Mesenchymal stem cell (in vitro differentiated cells and primary cell): ENCODE results near the gene HIPK1.

Experiments used
- DNase-seq: peaks from one replicate; pipeline ENCODE4 v3.0.0-alpha.2; 2013
- H2AFZ ChIP-seq: one replicate; pipeline ENCODE4 v1.6.1; 2013; ENCODE audit warnings: low read depth, mild to moderate bottlenecking, control low read depth, inconsistent platforms, low read length, moderate library complexity
- H2AK5ac ChIP-seq: 2 replicates; pipeline ENCODE4 v1.6.1; 2013; ENCODE audit warnings: low read length, moderate library complexity, mild to moderate bottlenecking, inconsistent platforms; ENCODE audit not compliant: severe bottlenecking
- H2BK120ac ChIP-seq: one replicate; pipeline ENCODE4 v1.6.1; 2013; ENCODE audit warnings: low read depth, mild to moderate bottlenecking, inconsistent platforms, low read length, moderate library complexity
- H2BK12ac ChIP-seq, 2 experiments: one replicate each; pipeline ENCODE4 v1.6.1; 2013; ENCODE audit warnings: inconsistent platforms in 2 of 2, low read length in 2 of 2, mild to moderate bottlenecking in 2 of 2, moderate library complexity in 2 of 2, control low read depth in 1 of 2
- H2BK15ac ChIP-seq: one replicate; pipeline ENCODE4 v1.6.1; 2013; ENCODE audit warnings: mild to moderate bottlenecking, low read depth, inconsistent platforms; ENCODE audit not compliant: poor library complexity, severe bottlenecking
- H2BK5ac ChIP-seq: 2 replicates; pipeline ENCODE4 v1.6.1; 2013; ENCODE audit warnings: low read depth, mild to moderate bottlenecking, low read length, control low read depth, inconsistent platforms; ENCODE audit not compliant: poor library complexity, severe bottlenecking
- H3K14ac ChIP-seq, 2 experiments: one replicate each; pipeline ENCODE4 v1.6.1; 2013; ENCODE audit warnings: inconsistent platforms in 2 of 2, low read length in 2 of 2, control low read depth in 1 of 2, mild to moderate bottlenecking in 1 of 2, moderate library complexity in 1 of 2
- H3K18ac ChIP-seq, 2 experiments: one replicate each; pipeline ENCODE4 v1.6.1; 2013; ENCODE audit warnings: inconsistent platforms in 2 of 2, low read length in 2 of 2, control low read depth in 1 of 2, low read depth in 1 of 2, mild to moderate bottlenecking in 1 of 2
- H3K23ac ChIP-seq, 2 experiments: one replicate each; pipeline ENCODE4 v1.6.1; 2013; ENCODE audit warnings: inconsistent platforms in 2 of 2, low read length in 2 of 2, mild to moderate bottlenecking in 2 of 2, moderate library complexity in 2 of 2, control low read depth in 1 of 2
- H3K27ac ChIP-seq: 2 replicates; pipeline ENCODE4 v1.5.1; 2013; ENCODE audit warnings: mild to moderate bottlenecking, moderate library complexity, low read length, control low read depth, inconsistent platforms; ENCODE audit not compliant: poor library complexity, severe bottlenecking
- H3K27me3 ChIP-seq, 2 experiments: 2 replicates each; pipeline versions ENCODE4 v1.6.1 to v1.7.0; 2013; ENCODE audit warnings: low read length in 2 of 2, mild to moderate bottlenecking in 2 of 2, moderate library complexity in 2 of 2, control low read depth in 1 of 2, inconsistent platforms in 1 of 2; ENCODE audit not compliant: control insufficient read depth in 1 of 2, insufficient read depth in 1 of 2
- H3K36me3 ChIP-seq, 2 experiments: 2 replicates each; pipeline versions ENCODE4 v1.6.1 to v1.7.0; 2013; ENCODE audit warnings: low read length in 2 of 2, control low read depth in 1 of 2, inconsistent platforms in 1 of 2, low read depth in 1 of 2, mild to moderate bottlenecking in 1 of 2; ENCODE audit not compliant: insufficient read depth in 2 of 2, control insufficient read depth in 1 of 2
- H3K4ac ChIP-seq, 2 experiments: one replicate each; pipeline ENCODE4 v1.6.1; 2013; ENCODE audit warnings: inconsistent platforms in 2 of 2, low read length in 2 of 2, mild to moderate bottlenecking in 2 of 2, moderate library complexity in 2 of 2, control low read depth in 1 of 2, low read depth in 1 of 2
- H3K4me1 ChIP-seq: 2 replicates; pipeline ENCODE4 v1.6.1; 2013; ENCODE audit warnings: low read depth, low read length, control low read depth; ENCODE audit not compliant: control insufficient read depth, insufficient read depth
- H3K4me2 ChIP-seq: 2 replicates; pipeline ENCODE4 v1.6.1; 2013; ENCODE audit warnings: low read length, mild to moderate bottlenecking, inconsistent platforms; ENCODE audit not compliant: poor library complexity, severe bottlenecking
- H3K4me3 ChIP-seq, 2 experiments: 2 replicates each; pipeline versions ENCODE4 v1.5.1 to v1.7.0; 2013; ENCODE audit warnings: low read length in 2 of 2, mild to moderate bottlenecking in 2 of 2, control low read depth in 1 of 2, low read depth in 1 of 2; ENCODE audit not compliant: insufficient read depth in 1 of 2
- H3K79me1 ChIP-seq: replicated peaks from 2 replicates; pipeline ENCODE4 v1.6.1; 2013; ENCODE audit warnings: mild to moderate bottlenecking, control low read depth, low read length, inconsistent platforms; ENCODE audit not compliant: poor library complexity, severe bottlenecking
- H3K9ac ChIP-seq: 2 replicates; pipeline ENCODE4 v1.7.0; 2013; ENCODE audit warnings: mild to moderate bottlenecking, low read length, moderate library complexity
- H3K9me3 ChIP-seq: 2 replicates; pipeline ENCODE4 v1.7.0; 2013; ENCODE audit warnings: mild to moderate bottlenecking, low read length; ENCODE audit not compliant: control insufficient read depth
- H4K8ac ChIP-seq: one replicate; pipeline ENCODE4 v1.6.1; 2013; ENCODE audit warnings: inconsistent platforms, mild to moderate bottlenecking, low read length, moderate library complexity
- H4K91ac ChIP-seq: one replicate; pipeline ENCODE4 v1.6.1; 2013; ENCODE audit warnings: mild to moderate bottlenecking, low read length, inconsistent platforms
- WGBS: methylation state at CpG from one replicate; pipeline ENCODE4 v1.1.7; 2013; ENCODE audit warnings: mixed read lengths; 5-methylcytosine and 5-hydroxymethylcytosine counted together

Gene HIPK1

DNA sequence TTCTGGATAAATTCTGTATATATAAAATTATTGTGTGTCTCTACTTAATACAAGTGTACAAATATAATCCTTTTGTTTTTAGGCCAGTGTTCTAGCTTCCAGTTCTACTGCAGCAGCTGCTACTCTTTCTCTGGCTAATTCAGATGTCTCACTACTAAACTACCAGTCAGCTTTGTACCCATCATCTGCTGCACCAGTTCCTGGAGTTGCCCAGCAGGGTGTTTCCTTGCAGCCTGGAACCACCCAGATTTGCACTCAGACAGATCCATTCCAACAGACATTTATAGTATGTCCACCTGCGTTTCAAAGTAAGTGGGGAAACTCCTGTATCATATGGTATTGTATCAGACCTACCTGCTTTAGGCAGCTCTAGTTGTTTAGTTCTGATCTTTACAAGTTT is 28.9 kb downstream of the HIPK1 start:
- DNase-seq, result no peak
- 100% methylated on average over 1 of the region's 1 CpG for WGBS

GRCh38 chr1:113958691-113959090 is 29.6 kb downstream of the HIPK1 start:
- H3K36me3 ChIP-seq, result peaks cover 6 to 80% of the 10 kb centered on the region in 2 experiments
- no peak overlapping the region for H2BK120ac ChIP-seq
- no peaks in the 10 kb centered on the region for H3K4me1 ChIP-seq
- no peaks in the 10 kb centered on the region for H3K27me3 ChIP-seq
- H2AFZ ChIP-seq, result no peak overlapping the region
- no peak overlapping the region for H3K27ac ChIP-seq
- no peak overlapping the region for H2BK15ac ChIP-seq
- H3K9me3 ChIP-seq, result no peaks in the 10 kb centered on the region
- H3K14ac ChIP-seq, result no peak overlapping the region
- H3K23ac ChIP-seq, result no peak overlapping the region
- H3K4me3 ChIP-seq, result no peak overlapping the region
- H4K91ac ChIP-seq, result no peak overlapping the region
- no peak for DNase-seq
- no peak overlapping the region for H4K8ac ChIP-seq
- no peak overlapping the region for H2BK12ac ChIP-seq
- H2AK5ac ChIP-seq, result no peak overlapping the region
- no CpG with 5 or more reads among the region's 1 CpG for WGBS
- no peak overlapping the region for H2BK5ac ChIP-seq
- H3K18ac ChIP-seq, result no peak overlapping the region
- no peak overlapping the region for H3K9ac ChIP-seq
- no peak overlapping the region for H3K4ac ChIP-seq
- peaks cover 12% of the 10 kb centered on the region for H3K79me1 ChIP-seq
- no peak overlapping the region for H3K4me2 ChIP-seq

More for the DNA sequence above, 28.9 kb downstream of the HIPK1 start:
- Histone ChIP-seq H3K79me1 (peaks cover 11% of the 10 kb centered on the region), H3K9me3 (no peaks in the 10 kb centered on the region), H3K4me1 (no peaks in the 10 kb centered on the region), H3K9ac (no peak overlapping the region), H3K4me3 (no peak overlapping the region), H2AFZ (no peak overlapping the region), H4K91ac (no peak overlapping the region), H2BK120ac (no peak overlapping the region), H3K27ac (no peak overlapping the region), H3K27me3 (no peaks in the 10 kb centered on the region), H2AK5ac (no peak overlapping the region), H3K4ac (no peak overlapping the region), H3K36me3 (peaks cover 3 to 74% of the 10 kb centered on the region in 2 experiments), H3K23ac (no peak overlapping the region), H2BK15ac (no peak overlapping the region), H3K18ac (no peak overlapping the region), H2BK12ac (no peak overlapping the region), H3K4me2 (no peak overlapping the region), H4K8ac (no peak overlapping the region), H3K14ac (no peak overlapping the region), H2BK5ac (no peak overlapping the region)

GRCh38 chr1:113963281-113963906 is 34.3 kb downstream of the HIPK1 start:
- no peak overlapping the region for H3K27ac ChIP-seq
- no peak overlapping the region for H3K18ac ChIP-seq
- H3K36me3 ChIP-seq, result peaks cover 11 to 75% of the 10 kb centered on the region in 2 experiments
- no peak overlapping the region for H3K14ac ChIP-seq
- WGBS, result 99% methylated on average over 11 of the region's 12 CpGs
- no peak overlapping the region for H4K8ac ChIP-seq
- no peak overlapping the region for H2BK12ac ChIP-seq
- no peak overlapping the region for H3K9ac ChIP-seq
- H2BK5ac ChIP-seq, result no peak overlapping the region
- H2BK15ac ChIP-seq, result no peak overlapping the region
- no peak overlapping the region for H2AK5ac ChIP-seq
- H3K4me3 ChIP-seq, result no peak overlapping the region
- H2AFZ ChIP-seq, result no peak overlapping the region
- H3K9me3 ChIP-seq, result no peaks in the 10 kb centered on the region
- no peak overlapping the region for H2BK120ac ChIP-seq
- no peak overlapping the region for H3K4me2 ChIP-seq
- no peak overlapping the region for H4K91ac ChIP-seq
- no peak overlapping the region for H3K4ac ChIP-seq
- H3K79me1 ChIP-seq, result peaks cover 8% of the 10 kb centered on the region
- H3K27me3 ChIP-seq, result no peaks in the 10 kb centered on the region
- no peak overlapping the region for H3K23ac ChIP-seq
- H3K4me1 ChIP-seq, result no peaks in the 10 kb centered on the region
- DNase-seq, result no peak

DNA sequence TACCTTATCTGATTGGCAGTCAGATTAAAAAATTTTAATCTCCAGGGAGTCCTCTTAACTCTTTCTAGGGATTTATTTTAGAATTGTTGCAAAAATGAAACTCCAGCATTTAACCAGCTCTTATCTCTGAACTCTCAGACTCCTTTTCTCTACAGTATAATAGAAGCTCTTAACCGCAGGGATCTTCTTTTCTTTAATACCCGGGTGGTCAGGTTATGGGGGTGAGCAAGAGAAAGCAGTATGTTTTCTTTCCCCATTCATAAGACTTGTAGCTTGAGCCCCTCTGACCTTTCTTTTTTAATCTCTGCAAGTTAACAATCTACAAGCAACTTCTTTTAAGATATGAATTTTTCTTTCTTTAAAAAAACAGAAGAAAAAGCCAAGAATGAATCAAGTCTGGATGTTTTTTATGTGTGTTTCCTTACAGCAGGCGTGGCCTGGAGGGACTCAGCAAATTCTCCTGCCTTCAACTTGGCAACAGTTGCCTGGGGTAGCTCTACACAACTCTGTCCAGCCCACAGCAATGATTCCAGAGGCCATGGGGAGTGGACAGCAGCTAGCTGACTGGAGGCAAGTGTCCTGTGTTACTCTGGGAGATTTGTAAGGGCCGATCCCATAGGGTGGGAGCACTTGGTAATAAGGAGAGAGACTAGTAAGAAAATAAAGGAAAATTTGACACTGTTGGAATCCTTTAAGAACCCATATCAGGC is 36.7 kb downstream of the HIPK1 start:
- Histone ChIP-seq H3K18ac (no peak overlapping the region), H3K4me1 (peaks cover 2% of the 10 kb centered on the region), H3K23ac (no peak overlapping the region), H3K14ac (no peak overlapping the region), H4K91ac (no peak overlapping the region), H2BK5ac (no peak overlapping the region), H3K79me1 (peaks cover 9% of the 10 kb centered on the region), H3K9ac (peak overlapping the region; percentile 43), H2BK120ac (no peak overlapping the region), H3K27ac (no peak overlapping the region), H3K27me3 (no peaks in the 10 kb centered on the region), H2BK12ac (no peak overlapping the region), H2AFZ (no peak overlapping the region), H3K9me3 (no peaks in the 10 kb centered on the region), H3K4me3 (no peak overlapping the region), H4K8ac (no peak overlapping the region), H2AK5ac (no peak overlapping the region), H2BK15ac (no peak overlapping the region), H3K36me3 (peaks cover 24 to 78% of the 10 kb centered on the region in 2 experiments), H3K4ac (no peak overlapping the region), H3K4me2 (no peak overlapping the region)
- WGBS, result 92% methylated on average over 2 of the region's 4 CpGs
- no peak for DNase-seq
